ENCODE data around the gene SAP130.

The SAP130 gene

DNA sequence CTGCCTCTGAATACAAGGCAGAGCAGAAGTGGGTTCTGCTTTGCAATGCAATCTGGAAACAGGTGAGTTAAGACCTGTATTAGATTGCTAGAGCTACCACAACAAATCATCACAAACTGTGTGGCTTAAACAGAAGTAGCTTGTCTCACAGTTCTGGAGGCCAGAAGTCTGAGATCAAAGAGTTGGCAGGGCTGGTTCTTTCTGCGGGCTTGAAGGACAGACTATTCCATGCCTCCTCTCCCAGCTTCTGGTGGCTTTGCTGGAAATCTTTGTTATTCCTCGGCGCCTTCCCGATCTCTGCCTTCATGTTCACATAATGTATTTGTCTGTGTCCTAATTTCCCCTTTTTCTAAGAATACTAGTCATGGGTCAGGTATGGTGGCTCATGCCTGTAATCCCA lies 58.4 kb downstream of the SAP130 start:
- no peak for DNase-seq (ENCODE audit: extremely low spot score)
- TF ChIP-seq, protein P1, sequence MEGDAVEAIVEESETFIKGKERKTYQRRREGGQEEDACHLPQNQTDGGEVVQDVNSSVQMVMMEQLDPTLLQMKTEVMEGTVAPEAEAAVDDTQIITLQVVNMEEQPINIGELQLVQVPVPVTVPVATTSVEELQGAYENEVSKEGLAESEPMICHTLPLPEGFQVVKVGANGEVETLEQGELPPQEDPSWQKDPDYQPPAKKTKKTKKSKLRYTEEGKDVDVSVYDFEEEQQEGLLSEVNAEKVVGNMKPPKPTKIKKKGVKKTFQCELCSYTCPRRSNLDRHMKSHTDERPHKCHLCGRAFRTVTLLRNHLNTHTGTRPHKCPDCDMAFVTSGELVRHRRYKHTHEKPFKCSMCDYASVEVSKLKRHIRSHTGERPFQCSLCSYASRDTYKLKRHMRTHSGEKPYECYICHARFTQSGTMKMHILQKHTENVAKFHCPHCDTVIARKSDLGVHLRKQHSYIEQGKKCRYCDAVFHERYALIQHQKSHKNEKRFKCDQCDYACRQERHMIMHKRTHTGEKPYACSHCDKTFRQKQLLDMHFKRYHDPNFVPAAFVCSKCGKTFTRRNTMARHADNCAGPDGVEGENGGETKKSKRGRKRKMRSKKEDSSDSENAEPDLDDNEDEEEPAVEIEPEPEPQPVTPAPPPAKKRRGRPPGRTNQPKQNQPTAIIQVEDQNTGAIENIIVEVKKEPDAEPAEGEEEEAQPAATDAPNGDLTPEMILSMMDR (IDR thresholded peaks at IDR 0.05; ENCODE audit: control extremely low read depth, extremely low read depth, low read depth, missing control alignments), result no peak
- ChIA-PET CTCF (interaction anchor here (0.9 kb wide), 1 partner anchor 12 kb away, joined by 3 read pairs; no protein-coding TSS in a partner anchor), POLR2A (no interaction called here)

DNA sequence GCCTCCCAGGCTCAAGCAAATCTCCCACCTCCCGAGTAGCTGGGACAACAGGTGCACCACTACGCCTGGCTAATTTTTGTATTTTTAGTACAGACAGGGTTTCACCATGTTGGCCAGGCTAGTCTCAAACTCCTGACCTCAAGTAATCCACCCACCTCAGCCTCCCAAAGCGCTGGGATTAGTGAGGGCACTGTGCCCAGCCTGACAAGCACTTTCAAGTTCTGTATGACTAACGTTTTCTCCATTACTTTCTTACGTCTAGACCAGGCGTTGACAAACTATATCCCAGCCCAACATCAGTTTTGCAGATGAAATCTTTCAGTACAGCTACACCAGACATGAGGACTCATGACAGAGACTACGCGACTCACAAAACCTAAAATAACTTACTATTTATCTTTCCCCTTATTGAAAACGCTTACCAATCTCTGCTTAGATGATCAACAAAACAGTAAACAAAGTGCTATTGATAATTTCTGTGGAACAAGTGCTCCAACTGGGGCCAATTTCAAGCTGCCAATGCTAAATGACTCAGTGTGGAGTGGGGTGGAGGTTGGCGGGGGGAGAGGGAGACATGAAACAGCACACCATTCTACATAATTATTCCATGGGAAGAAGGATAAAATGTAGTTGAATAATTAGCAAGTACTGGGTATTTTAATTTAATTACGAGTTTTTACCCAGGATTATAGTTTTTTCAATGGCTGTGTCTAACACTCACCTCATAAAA lies 59.1 kb downstream of the SAP130 start:
- DNase-seq (ENCODE audit: extremely low spot score), result no peak
- POLR2A ChIA-PET, result no interaction called here
- CTCF ChIA-PET, result interaction anchor here (1.5 kb wide), 1 partner anchor 48 kb away, joined by 3 read pairs; no protein-coding TSS in a partner anchor
- TF ChIP-seq, protein P1 (IDR thresholded peaks at IDR 0.05; ENCODE audit: control extremely low read depth, extremely low read depth, low read depth, missing control alignments), result no peak

DNA sequence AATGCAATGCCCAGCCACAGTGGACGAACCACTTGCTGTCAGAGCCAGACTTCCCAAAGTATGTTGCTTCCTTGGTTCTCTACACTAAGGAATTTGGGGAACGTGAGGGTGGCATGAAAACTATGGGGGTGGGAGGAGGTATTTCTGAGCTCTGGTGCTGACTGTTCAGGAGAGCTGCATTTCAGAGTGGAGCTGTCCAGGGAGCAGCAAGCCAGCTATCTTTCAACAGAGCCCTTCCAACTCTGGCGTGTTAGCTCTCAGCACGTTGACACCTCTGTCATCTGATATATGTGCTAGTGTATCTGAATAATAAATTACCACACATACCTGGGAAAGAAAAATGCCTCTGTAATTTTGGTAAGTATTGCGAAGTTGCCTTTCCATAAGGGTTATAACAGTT lies 66.1 kb downstream of the SAP130 start:
- TF ChIP-seq, protein P1 (IDR thresholded peaks at IDR 0.05; ENCODE audit: control extremely low read depth, extremely low read depth, low read depth, missing control alignments), result no peak
- DNase-seq (ENCODE audit: extremely low spot score), result no peak
- CTCF ChIA-PET, result no interaction called here
- POLR2A ChIA-PET, result no interaction called here

DNA sequence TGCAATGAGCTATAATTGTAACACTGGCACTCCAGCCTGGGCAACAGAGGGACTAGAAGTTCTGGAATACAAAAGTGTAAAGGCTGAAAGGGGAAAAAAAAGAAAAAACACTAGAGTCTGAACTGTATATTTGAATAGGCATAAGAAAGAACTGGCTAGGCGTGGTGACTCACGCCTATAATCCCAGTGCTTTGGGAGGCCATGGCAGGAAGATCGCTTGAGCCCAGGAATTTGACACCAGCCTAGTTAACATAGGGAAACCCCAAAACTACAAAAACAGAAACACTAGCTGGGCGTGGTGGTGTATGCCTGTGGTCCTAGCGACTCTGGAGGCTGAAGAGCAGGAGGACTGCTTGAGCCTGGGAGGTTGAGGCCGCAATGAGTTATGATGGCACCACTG lies 70.6 kb downstream of the SAP130 start:
- no peak for DNase-seq (ENCODE audit: extremely low spot score)

DNA sequence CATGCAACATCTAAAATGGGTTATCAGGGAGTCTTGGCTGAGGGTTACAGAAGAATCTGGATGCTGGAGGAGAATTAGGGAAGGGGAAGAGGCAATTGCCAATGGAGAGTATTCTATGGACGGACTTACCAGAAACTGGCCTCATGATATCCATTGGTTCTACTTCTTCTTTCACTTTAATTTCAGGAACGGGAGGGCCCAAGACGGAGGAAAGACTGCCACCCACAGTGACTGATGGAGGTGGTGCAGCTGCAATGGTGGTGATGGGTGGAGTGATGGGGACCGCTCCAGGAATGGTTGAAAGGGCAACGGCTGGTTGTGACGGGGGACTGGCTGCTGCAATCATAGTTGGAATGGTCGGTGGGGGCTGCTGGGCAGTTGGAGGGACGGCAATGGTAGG lies 73.0 kb downstream of the SAP130 start:
- POLR2A ChIA-PET, result no interaction called here
- TF ChIP-seq, protein P1 (IDR thresholded peaks at IDR 0.05; ENCODE audit: control extremely low read depth, extremely low read depth, low read depth, missing control alignments), result no peak
- CTCF ChIA-PET, result no interaction called here
- no peak for DNase-seq (ENCODE audit: extremely low spot score)

More for the DNA sequence above, 70.6 kb downstream of the SAP130 start:
- CTCF ChIA-PET, result interaction anchor here (1.0 kb wide), 1 partner anchor 8 kb away, joined by 3 read pairs; no protein-coding TSS in a partner anchor
- POLR2A ChIA-PET, result no interaction called here
- TF ChIP-seq, protein P1 (IDR thresholded peaks at IDR 0.05; ENCODE audit: control extremely low read depth, extremely low read depth, low read depth, missing control alignments), result no peak

DNA sequence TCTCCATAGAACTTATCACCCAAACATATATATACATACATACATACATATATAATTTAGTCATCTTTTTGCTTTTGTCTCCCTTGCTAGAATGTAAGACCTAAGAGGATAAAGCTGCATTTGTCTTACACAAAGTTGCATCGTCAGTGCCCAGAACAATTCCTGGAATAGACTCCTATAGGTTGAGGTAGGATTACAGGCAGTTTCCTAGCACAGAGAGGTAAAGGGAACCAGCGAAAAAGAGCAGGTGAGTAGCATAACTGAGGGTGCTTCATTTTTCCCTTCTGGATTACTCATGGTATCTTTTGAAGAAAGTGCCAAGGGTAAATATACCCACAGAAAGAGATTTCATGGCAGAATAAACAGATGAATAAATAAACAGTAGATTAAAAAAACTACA lies 74.0 kb downstream of the SAP130 start:
- no peak for DNase-seq (ENCODE audit: extremely low spot score)
- TF ChIP-seq, protein P1 (IDR thresholded peaks at IDR 0.05; ENCODE audit: control extremely low read depth, extremely low read depth, low read depth, missing control alignments), result no peak
- ChIA-PET CTCF (no interaction called here), POLR2A (no interaction called here)

Data from GM10248 (cell line).